Spinal cord (tissue), 10 donors: ENCODE results near the gene PIM2. TPM values are rescaled to one million over a fixed set of nuclear protein-coding genes. Genes with fewer than 3 reads are reported as not detected.

ENCODE experiments used
- DNase-seq, 6 donors: peaks; one replicate each; pipeline versions ENCODE4 v3.0.0 to v3.0.0-alpha.2; 2013 to 2015; ENCODE audit warnings: low spot score in 6 of 6, low read depth in 4 of 6
- H3K27ac ChIP-seq: one replicate; pipeline ENCODE4 v1.5.1; 2013; ENCODE audit warnings: low read depth, low read length, control low read depth
- H3K27me3 ChIP-seq: one replicate; pipeline ENCODE4 v1.6.1; 2013; ENCODE audit warnings: low read length; ENCODE audit not compliant: control insufficient read depth, insufficient read depth
- H3K36me3 ChIP-seq: one replicate; pipeline ENCODE4 v1.6.1; 2013; ENCODE audit warnings: low read length; ENCODE audit not compliant: control insufficient read depth, insufficient read depth
- H3K4me1 ChIP-seq: one replicate; pipeline ENCODE4 v1.6.1; 2013; ENCODE audit warnings: low read length; ENCODE audit not compliant: control insufficient read depth, insufficient read depth
- H3K4me3 ChIP-seq: one replicate; pipeline ENCODE4 v1.5.1; 2013; ENCODE audit warnings: low read depth, low read length, control low read depth
- H3K9me3 ChIP-seq: one replicate; pipeline ENCODE4 v1.6.1; 2013; ENCODE audit warnings: low read length; ENCODE audit not compliant: control insufficient read depth, insufficient read depth
- WGBS: methylation state at CpG from one replicate; pipeline ENCODE4 v1.1.5; 2013; ENCODE audit warnings: missing lambda C conversion rate; ENCODE audit not compliant: insufficient coverage; 5-methylcytosine and 5-hydroxymethylcytosine counted together
- polyA plus RNA-seq, 2 donors: library from polyadenylated mRNA; unstranded; fragments of 120-200 nt; gene quantifications; one replicate each; pipeline ENCODE4 v1.2.1, GENCODE V29; 2013; ENCODE audit not compliant: insufficient read length in 2 of 2
- total RNA-seq, 2 donors: library from RNA; depleted of rRNA in 1 of 2; stranded (reverse); fragments of 120-200 nt in 1 of 2; fragments of >200 nt in 1 of 2; gene quantifications; one replicate each; pipeline versions ENCODE4 v1.2.3 to v1.2.4, GENCODE V29; 2013 to 2014
- donor health status: healthy.

Gene PIM2
- total and polyA plus RNA-seq, 4 donors, result 10.3 to 13.1 (median 11.2) TPM

GRCh38 chrX:48910926-48911411 is 7.9 kb downstream of the PIM2 start:
- H3K27me3 ChIP-seq, result no peaks in the 10 kb centered on the region
- 30% methylated on average over 12 of the region's 12 CpGs for WGBS
- H3K9me3 ChIP-seq, result no peaks in the 10 kb centered on the region
- H3K4me3 ChIP-seq, result peak overlapping the region; percentile 83
- peaks cover 25% of the 10 kb centered on the region for H3K36me3 ChIP-seq
- peak overlapping the region; percentile 72 for H3K27ac ChIP-seq
- peaks cover 18% of the 10 kb centered on the region for H3K4me1 ChIP-seq
- no peak for DNase-seq

- Histone ChIP-seq H3K4me3 (no peak overlapping the region), H3K27me3 (no peaks in the 10 kb centered on the region), H3K27ac (no peak overlapping the region), H3K36me3 (peaks cover 30% of the 10 kb centered on the region), H3K9me3 (no peaks in the 10 kb centered on the region), H3K4me1 (peaks cover 18% of the 10 kb centered on the region)
- no peak for DNase-seq
- WGBS, result 89% methylated on average over 5 of the region's 17 CpGs
Measured at GRCh38 chrX:48909703-48910294, 9.0 kb downstream of the PIM2 start.

GRCh38 chrX:48908600-48908999 is 10.2 kb downstream of the PIM2 start:
- H3K27ac ChIP-seq, result no peak overlapping the region
- no peak overlapping the region for H3K4me3 ChIP-seq
- no peak for DNase-seq
- no peaks in the 10 kb centered on the region for H3K27me3 ChIP-seq
- peaks cover 29% of the 10 kb centered on the region for H3K36me3 ChIP-seq
- no CpG with 5 or more reads among the region's 1 CpG for WGBS
- no peaks in the 10 kb centered on the region for H3K9me3 ChIP-seq
- H3K4me1 ChIP-seq, result peaks cover 18% of the 10 kb centered on the region

GRCh38 chrX:48905090-48905790 is 13.6 kb downstream of the PIM2 start:
- Histone ChIP-seq H3K27ac (no peak overlapping the region), H3K4me3 (no peak overlapping the region), H3K4me1 (peaks cover 5% of the 10 kb centered on the region), H3K27me3 (no peaks in the 10 kb centered on the region), H3K36me3 (peaks cover 50% of the 10 kb centered on the region), H3K9me3 (no peaks in the 10 kb centered on the region)
- DNase-seq, result no peak
- whole genome bisulfite sequencing, result 88% methylated on average over 20 of the region's 20 CpGs

- Histone ChIP-seq H3K9me3 (no peaks in the 10 kb centered on the region), H3K27me3 (no peaks in the 10 kb centered on the region), H3K27ac (no peak overlapping the region), H3K4me3 (no peak overlapping the region), H3K4me1 (no peaks in the 10 kb centered on the region), H3K36me3 (peaks cover 50% of the 10 kb centered on the region)
- 90% methylated on average over 13 of the region's 14 CpGs for WGBS
- no peak for DNase-seq
Measured at GRCh38 chrX:48904626-48905025, 14.2 kb downstream of the PIM2 start.

GRCh38 chrX:48904180-48904579 is 14.6 kb downstream of the PIM2 start:
- peaks cover 2% of the 10 kb centered on the region for H3K4me1 ChIP-seq

GRCh38 chrX:48903290-48903689 is 15.5 kb downstream of the PIM2 start:
- Histone ChIP-seq H3K27ac (no peak overlapping the region), H3K4me3 (no peak overlapping the region), H3K9me3 (no peaks in the 10 kb centered on the region), H3K27me3 (no peaks in the 10 kb centered on the region), H3K4me1 (peaks cover 9% of the 10 kb centered on the region), H3K36me3 (peaks cover 51% of the 10 kb centered on the region)
- no peak for DNase-seq
- WGBS, result 94% methylated on average over 2 of the region's 6 CpGs

More at GRCh38 chrX:48904180-48904579, 14.6 kb downstream of the PIM2 start:
- no peak for DNase-seq
- no peak overlapping the region for H3K27ac ChIP-seq
- H3K27me3 ChIP-seq, result no peaks in the 10 kb centered on the region
- 75% methylated on average over 7 of the region's 8 CpGs for WGBS
- H3K4me3 ChIP-seq, result no peak overlapping the region
- H3K9me3 ChIP-seq, result no peaks in the 10 kb centered on the region
- peaks cover 49% of the 10 kb centered on the region for H3K36me3 ChIP-seq

- no peaks in the 10 kb centered on the region for H3K27me3 ChIP-seq
- no peak overlapping the region for H3K4me3 ChIP-seq
- no peaks in the 10 kb centered on the region for H3K9me3 ChIP-seq
- H3K27ac ChIP-seq, result no peak overlapping the region
- no peak for DNase-seq
- H3K36me3 ChIP-seq, result peaks cover 51% of the 10 kb centered on the region
- WGBS, result 78% methylated on average over 13 of the region's 14 CpGs
- peaks cover 9% of the 10 kb centered on the region for H3K4me1 ChIP-seq
Measured at GRCh38 chrX:48902776-48903175, 16.0 kb downstream of the PIM2 start.

- Histone ChIP-seq H3K27me3 (no peaks in the 10 kb centered on the region), H3K36me3 (peaks cover 48% of the 10 kb centered on the region), H3K4me3 (no peak overlapping the region), H3K4me1 (peaks cover 9% of the 10 kb centered on the region), H3K9me3 (no peaks in the 10 kb centered on the region), H3K27ac (no peak overlapping the region)
- 91% methylated on average over 20 of the region's 20 CpGs for WGBS
- DNase-seq, result no peak
Measured at GRCh38 chrX:48902135-48902534, 16.7 kb downstream of the PIM2 start.

- Histone ChIP-seq H3K4me3 (no peak overlapping the region), H3K36me3 (peaks cover 42% of the 10 kb centered on the region), H3K27ac (no peak overlapping the region), H3K27me3 (no peaks in the 10 kb centered on the region), H3K9me3 (no peaks in the 10 kb centered on the region), H3K4me1 (peaks cover 15% of the 10 kb centered on the region)
- DNase-seq, result no peak
- WGBS, result 81% methylated on average over 5 of the region's 7 CpGs
Measured at GRCh38 chrX:48901069-48901468, 17.8 kb downstream of the PIM2 start.
